ENCODE results near the gene PPP1R12C. TPM values are rescaled to one million over a fixed set of nuclear protein-coding genes. Genes with fewer than 3 reads are reported as not detected.

Gene PPP1R12C
- total RNA-seq, 1 donor from 2014 or later = 110 TPM

DNA sequence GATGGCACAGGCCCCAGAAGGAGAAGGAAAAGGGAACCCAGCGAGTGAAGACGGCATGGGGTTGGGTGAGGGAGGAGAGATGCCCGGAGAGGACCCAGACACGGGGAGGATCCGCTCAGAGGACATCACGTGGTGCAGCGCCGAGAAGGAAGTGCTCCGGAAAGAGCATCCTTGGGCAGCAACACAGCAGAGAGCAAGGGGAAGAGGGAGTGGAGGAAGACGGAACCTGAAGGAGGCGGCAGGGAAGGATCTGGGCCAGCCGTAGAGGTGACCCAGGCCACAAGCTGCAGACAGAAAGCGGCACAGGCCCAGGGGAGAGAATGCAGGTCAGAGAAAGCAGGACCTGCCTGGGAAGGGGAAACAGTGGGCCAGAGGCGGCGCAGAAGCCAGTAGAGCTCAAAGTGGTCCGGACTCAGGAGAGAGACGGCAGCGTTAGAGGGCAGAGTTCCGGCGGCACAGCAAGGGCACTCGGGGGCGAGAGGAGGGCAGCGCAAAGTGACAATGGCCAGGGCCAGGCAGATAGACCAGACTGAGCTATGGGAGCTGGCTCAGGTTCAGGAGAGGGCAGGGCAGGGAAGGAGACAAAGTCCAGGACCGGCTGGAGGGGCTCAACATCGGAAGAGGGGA lies 1.1 kb downstream of the PPP1R12C start:
- H3K9me3 Mint-ChIP-seq (ENCODE audit: low read depth) = no peaks in the 10 kb centered on the region
- peaks cover 26% of the 10 kb centered on the region for H3K4me1 Mint-ChIP-seq (ENCODE audit: low read depth)
- H3K4me3 Mint-ChIP-seq (ENCODE audit: low read depth) = peak overlapping the region; percentile 97
- peak overlapping the region; percentile 93 for H3K27ac Mint-ChIP-seq
- no peak for DNase-seq (ENCODE audit: low spot score, unreplicated experiment)
- TF ChIP-seq, protein P1, sequence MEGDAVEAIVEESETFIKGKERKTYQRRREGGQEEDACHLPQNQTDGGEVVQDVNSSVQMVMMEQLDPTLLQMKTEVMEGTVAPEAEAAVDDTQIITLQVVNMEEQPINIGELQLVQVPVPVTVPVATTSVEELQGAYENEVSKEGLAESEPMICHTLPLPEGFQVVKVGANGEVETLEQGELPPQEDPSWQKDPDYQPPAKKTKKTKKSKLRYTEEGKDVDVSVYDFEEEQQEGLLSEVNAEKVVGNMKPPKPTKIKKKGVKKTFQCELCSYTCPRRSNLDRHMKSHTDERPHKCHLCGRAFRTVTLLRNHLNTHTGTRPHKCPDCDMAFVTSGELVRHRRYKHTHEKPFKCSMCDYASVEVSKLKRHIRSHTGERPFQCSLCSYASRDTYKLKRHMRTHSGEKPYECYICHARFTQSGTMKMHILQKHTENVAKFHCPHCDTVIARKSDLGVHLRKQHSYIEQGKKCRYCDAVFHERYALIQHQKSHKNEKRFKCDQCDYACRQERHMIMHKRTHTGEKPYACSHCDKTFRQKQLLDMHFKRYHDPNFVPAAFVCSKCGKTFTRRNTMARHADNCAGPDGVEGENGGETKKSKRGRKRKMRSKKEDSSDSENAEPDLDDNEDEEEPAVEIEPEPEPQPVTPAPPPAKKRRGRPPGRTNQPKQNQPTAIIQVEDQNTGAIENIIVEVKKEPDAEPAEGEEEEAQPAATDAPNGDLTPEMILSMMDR (IDR thresholded peaks at IDR 0.05; ENCODE audit: unreplicated experiment) = no peak
- H3K27me3 Mint-ChIP-seq = no peaks in the 10 kb centered on the region
- H3K36me3 Mint-ChIP-seq (ENCODE audit: insufficient read depth) = no peaks in the 10 kb centered on the region

DNA sequence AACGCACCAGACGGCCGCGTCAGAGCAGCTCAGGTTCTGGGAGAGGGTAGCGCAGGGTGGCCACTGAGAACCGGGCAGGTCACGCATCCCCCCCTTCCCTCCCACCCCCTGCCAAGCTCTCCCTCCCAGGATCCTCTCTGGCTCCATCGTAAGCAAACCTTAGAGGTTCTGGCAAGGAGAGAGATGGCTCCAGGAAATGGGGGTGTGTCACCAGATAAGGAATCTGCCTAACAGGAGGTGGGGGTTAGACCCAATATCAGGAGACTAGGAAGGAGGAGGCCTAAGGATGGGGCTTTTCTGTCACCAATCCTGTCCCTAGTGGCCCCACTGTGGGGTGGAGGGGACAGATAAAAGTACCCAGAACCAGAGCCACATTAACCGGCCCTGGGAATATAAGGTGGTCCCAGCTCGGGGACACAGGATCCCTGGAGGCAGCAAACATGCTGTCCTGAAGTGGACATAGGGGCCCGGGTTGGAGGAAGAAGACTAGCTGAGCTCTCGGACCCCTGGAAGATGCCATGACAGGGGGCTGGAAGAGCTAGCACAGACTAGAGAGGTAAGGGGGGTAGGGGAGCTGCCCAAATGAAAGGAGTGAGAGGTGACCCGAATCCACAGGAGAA lies 1.9 kb downstream of the PPP1R12C start:
- peak overlapping the region; percentile 97 for H3K4me3 Mint-ChIP-seq (ENCODE audit: low read depth)
- no peaks in the 10 kb centered on the region for H3K9me3 Mint-ChIP-seq (ENCODE audit: low read depth)
- TF ChIP-seq, protein P1 (IDR thresholded peaks at IDR 0.05; ENCODE audit: unreplicated experiment) = no peak
- H3K4me1 Mint-ChIP-seq (ENCODE audit: low read depth) = peaks cover 26% of the 10 kb centered on the region
- H3K36me3 Mint-ChIP-seq (ENCODE audit: insufficient read depth) = peaks cover 2% of the 10 kb centered on the region
- no peaks in the 10 kb centered on the region for H3K27me3 Mint-ChIP-seq
- peak overlapping the region; percentile 93 for H3K27ac Mint-ChIP-seq
- DNase-seq (ENCODE audit: low spot score, unreplicated experiment) = no peak

DNA sequence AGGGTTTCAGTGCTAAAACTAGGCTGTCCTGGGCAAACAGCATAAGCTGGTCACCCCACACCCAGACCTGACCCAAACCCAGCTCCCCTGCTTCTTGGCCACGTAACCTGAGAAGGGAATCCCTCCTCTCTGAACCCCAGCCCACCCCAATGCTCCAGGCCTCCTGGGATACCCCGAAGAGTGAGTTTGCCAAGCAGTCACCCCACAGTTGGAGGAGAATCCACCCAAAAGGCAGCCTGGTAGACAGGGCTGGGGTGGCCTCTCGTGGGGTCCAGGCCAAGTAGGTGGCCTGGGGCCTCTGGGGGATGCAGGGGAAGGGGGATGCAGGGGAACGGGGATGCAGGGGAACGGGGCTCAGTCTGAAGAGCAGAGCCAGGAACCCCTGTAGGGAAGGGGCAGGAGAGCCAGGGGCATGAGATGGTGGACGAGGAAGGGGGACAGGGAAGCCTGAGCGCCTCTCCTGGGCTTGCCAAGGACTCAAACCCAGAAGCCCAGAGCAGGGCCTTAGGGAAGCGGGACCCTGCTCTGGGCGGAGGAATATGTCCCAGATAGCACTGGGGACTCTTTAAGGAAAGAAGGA lies 2.8 kb downstream of the PPP1R12C start:
- TF ChIP-seq, protein P1 (IDR thresholded peaks at IDR 0.05; ENCODE audit: unreplicated experiment) = no peak
- Mint-ChIP-seq H3K4me3 (ENCODE audit: low read depth) (no peak overlapping the region), H3K9me3 (ENCODE audit: low read depth) (no peaks in the 10 kb centered on the region), H3K27ac (no peak overlapping the region), H3K27me3 (no peaks in the 10 kb centered on the region), H3K4me1 (ENCODE audit: low read depth) (peaks cover 26% of the 10 kb centered on the region), H3K36me3 (ENCODE audit: insufficient read depth) (peaks cover 2% of the 10 kb centered on the region)
- DNase-seq (ENCODE audit: low spot score, unreplicated experiment) = no peak

DNA sequence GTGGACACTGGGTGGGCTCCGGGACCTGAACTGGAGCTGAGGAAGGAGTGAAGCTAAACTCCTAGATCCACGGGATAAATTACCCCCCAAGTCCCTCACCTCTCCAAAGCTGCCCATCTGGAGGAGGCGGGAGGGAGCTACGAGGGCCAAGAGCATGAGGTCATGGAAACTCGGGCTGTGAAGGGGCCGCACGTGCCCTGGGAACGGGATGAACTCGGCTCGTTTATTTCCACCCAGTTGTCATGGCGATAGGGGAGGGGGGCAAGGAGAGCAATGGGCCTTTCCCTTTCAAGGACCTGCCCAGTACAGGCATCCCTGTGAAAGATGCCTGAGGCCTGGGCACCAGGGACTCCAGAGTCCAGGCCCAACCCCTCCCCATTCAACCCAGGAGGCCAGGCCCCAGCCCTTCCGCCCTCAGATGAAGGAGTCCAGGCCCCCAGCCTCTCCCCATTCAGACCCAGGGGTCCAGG lies 3.8 kb downstream of the PPP1R12C start:
- no peak overlapping the region for H3K27ac Mint-ChIP-seq
- H3K4me3 Mint-ChIP-seq (ENCODE audit: low read depth) = no peak overlapping the region

More for the DNA sequence above, 3.8 kb downstream of the PPP1R12C start:
- H3K9me3 Mint-ChIP-seq (ENCODE audit: low read depth) = no peaks in the 10 kb centered on the region
- DNase-seq (ENCODE audit: low spot score, unreplicated experiment) = no peak
- H3K27me3 Mint-ChIP-seq = no peaks in the 10 kb centered on the region
- peaks cover 5% of the 10 kb centered on the region for H3K36me3 Mint-ChIP-seq (ENCODE audit: insufficient read depth)
- TF ChIP-seq, protein P1 (IDR thresholded peaks at IDR 0.05; ENCODE audit: unreplicated experiment) = no peak
- H3K4me1 Mint-ChIP-seq (ENCODE audit: low read depth) = peaks cover 22% of the 10 kb centered on the region

Measured in progenitor cell of endocrine pancreas (in vitro differentiated cells).